ENCODE results near the gene MED27. TPM values are rescaled to one million over a fixed set of nuclear protein-coding genes. Genes with fewer than 3 reads are reported as not detected.

The MED27 gene
- total RNA-seq, 1 donor from 2014 or later: 15.7 TPM

DNA sequence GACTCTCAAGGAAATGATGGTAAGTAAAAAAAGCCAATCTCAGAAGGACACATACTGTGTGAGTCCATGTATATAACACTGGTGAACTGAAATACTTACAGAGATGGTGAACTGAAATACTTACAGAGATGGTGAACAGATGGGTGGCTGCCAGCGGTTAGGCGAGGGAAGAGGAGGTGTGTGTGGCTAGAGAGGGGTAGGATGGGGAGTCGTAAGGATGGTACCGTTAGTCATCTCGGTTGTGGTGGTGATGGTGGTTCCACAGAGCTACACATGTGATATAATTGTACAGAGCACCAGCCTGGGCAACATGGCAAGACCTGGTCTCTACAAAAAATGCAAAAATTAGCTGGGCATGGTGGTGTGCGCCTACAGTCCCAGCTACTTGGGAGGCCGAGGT lies 226.2 kb downstream of the MED27 start:
- H3K36me3 ChIP-seq: no peaks in the 10 kb centered on the region
- TF ChIP-seq, protein P1, sequence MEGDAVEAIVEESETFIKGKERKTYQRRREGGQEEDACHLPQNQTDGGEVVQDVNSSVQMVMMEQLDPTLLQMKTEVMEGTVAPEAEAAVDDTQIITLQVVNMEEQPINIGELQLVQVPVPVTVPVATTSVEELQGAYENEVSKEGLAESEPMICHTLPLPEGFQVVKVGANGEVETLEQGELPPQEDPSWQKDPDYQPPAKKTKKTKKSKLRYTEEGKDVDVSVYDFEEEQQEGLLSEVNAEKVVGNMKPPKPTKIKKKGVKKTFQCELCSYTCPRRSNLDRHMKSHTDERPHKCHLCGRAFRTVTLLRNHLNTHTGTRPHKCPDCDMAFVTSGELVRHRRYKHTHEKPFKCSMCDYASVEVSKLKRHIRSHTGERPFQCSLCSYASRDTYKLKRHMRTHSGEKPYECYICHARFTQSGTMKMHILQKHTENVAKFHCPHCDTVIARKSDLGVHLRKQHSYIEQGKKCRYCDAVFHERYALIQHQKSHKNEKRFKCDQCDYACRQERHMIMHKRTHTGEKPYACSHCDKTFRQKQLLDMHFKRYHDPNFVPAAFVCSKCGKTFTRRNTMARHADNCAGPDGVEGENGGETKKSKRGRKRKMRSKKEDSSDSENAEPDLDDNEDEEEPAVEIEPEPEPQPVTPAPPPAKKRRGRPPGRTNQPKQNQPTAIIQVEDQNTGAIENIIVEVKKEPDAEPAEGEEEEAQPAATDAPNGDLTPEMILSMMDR (IDR thresholded peaks at IDR 0.05): no peak
- intact Hi-C loops (cut with DNase I): no loop called here
- H3K27me3 ChIP-seq (ENCODE audit: low read depth): no peaks in the 10 kb centered on the region
- H3K27ac ChIP-seq: no peak overlapping the region
- H3K4me1 ChIP-seq: no peaks in the 10 kb centered on the region
- no peak overlapping the region for H3K4me3 ChIP-seq
- no peak for ATAC-seq
- DNase-seq: no peak
- H3K9me3 ChIP-seq: no peaks in the 10 kb centered on the region

DNA sequence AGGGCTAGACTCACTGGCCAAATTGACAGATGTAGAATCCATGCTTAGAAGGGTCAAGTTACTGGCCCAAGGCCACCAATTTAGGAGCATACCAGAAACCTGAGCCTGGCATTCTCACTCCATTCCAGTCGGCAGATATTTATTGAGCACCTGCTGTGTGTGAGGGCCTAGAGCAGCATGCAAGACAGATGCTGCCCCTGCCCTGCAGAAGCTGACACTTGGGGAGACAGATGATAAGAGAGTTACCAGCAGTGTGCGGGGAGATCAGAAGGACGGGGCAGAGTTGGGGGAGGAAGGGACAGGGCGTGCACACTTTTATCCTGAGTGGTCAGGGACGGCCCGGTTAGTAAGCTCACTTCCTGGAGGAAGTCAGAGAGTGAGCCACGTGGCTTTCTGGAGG lies 228.3 kb downstream of the MED27 start:
- no peaks in the 10 kb centered on the region for H3K9me3 ChIP-seq
- TF ChIP-seq, protein P1 (IDR thresholded peaks at IDR 0.05): no peak
- no peak overlapping the region for H3K27ac ChIP-seq
- intact Hi-C loops (cut with DNase I): no loop called here
- no peaks in the 10 kb centered on the region for H3K27me3 ChIP-seq (ENCODE audit: low read depth)
- H3K4me3 ChIP-seq: no peak overlapping the region
- no peaks in the 10 kb centered on the region for H3K4me1 ChIP-seq
- DNase-seq (no peak), ATAC-seq (no peak)
- H3K36me3 ChIP-seq: no peaks in the 10 kb centered on the region

DNA sequence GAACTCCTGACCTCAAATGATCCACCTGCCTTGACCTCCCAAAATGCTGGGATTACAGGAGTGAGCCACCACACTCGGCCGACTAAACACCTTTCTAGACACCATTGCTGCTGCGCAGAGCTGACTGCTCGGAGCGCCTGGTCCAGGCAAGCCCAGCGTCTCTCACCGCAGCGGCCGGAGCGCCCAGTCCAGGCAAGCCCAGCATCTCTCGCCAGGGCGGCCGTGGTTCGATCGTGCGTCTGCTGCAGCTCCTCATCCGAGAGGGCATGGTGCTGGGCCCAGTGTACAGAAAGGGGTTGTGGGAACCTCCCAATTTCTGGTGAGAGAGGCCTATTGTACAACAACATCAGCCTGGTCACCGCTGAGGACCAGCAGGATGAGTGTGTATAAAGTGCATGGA lies 230.3 kb downstream of the MED27 start:
- no peak overlapping the region for H3K27ac ChIP-seq
- intact Hi-C loops (cut with DNase I): no loop called here
- ATAC-seq: no peak

DNA sequence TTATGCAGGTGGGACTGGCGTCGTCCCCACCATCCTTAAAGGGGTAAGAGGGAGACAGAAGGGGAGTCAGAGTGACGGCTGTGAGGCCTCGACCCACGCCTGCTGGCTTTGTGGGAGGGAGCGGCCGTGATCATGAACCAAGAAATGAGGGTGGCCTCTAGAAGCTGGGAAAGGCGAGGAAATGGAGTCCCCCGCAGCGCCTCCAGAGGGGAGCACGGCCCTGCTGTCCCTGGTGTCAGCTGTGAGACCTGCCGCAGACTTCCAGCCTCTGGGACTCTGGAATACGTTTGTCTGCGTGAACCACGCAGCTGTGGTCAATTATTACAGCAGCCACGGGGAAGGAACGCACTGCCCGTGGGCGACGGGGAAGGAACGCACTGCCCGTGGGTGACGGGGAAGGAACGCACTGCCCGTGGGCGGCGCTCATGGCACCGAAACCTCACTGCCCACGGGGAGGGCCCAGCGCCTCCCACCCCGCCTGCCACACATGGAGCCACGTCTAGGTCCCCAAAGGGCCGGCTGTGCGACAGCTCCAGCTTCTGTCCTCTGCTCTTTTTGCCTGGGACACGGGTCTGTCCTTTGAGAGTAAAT lies 231.0 kb downstream of the MED27 start:
- Histone ChIP-seq H3K4me1 (no peaks in the 10 kb centered on the region), H3K27ac (no peak overlapping the region), H3K4me3 (no peak overlapping the region), H3K9me3 (no peaks in the 10 kb centered on the region), H3K27me3 (ENCODE audit: low read depth) (no peaks in the 10 kb centered on the region), H3K36me3 (no peaks in the 10 kb centered on the region)
- intact Hi-C loops (cut with DNase I): no loop called here
- ATAC-seq (no peak), DNase-seq (no peak)
- TF ChIP-seq, protein P1 (IDR thresholded peaks at IDR 0.05): no peak

More for the DNA sequence above, 230.3 kb downstream of the MED27 start:
- no peak for DNase-seq
- no peak overlapping the region for H3K4me3 ChIP-seq
- TF ChIP-seq, protein P1 (IDR thresholded peaks at IDR 0.05): no peak
- no peaks in the 10 kb centered on the region for H3K4me1 ChIP-seq
- no peaks in the 10 kb centered on the region for H3K27me3 ChIP-seq (ENCODE audit: low read depth)
- no peaks in the 10 kb centered on the region for H3K9me3 ChIP-seq
- H3K36me3 ChIP-seq: no peaks in the 10 kb centered on the region

DNA sequence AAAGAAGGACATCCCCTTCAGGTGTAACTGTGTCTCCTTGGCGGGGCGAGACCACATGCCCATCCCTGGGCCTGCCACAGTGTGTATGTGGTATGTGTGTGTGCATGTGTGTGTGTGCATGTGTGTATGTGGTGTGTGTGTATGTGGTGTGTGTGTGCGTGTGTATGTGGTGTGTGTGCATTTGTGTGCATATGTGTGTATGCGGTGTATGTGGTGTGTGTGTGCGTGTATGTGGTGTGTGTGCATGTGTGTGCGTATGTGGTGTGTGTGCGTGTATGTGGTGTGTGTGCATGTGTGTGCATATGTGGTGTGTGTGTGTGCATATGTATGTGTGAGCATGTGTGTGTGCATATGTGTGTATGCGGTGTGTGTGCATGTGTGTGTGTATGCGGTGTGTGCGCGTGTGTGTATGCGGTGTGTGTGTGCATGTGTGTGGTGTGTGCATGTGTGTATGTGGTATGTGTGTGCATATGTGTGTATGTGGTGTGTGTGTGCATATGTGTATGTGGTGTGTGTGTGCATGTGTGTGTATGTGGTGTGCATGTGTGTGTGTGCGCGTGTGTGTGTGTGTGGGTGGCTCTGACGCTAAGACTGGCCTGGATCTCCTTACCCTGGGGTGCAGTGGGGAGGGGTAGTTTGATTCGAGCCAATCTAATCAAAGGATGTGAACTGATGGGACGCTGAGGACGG lies 231.9 kb downstream of the MED27 start:
- intact Hi-C loops (cut with DNase I): no loop called here
- Histone ChIP-seq H3K4me3 (no peak overlapping the region), H3K9me3 (no peaks in the 10 kb centered on the region), H3K27ac (no peak overlapping the region), H3K36me3 (no peaks in the 10 kb centered on the region), H3K4me1 (no peaks in the 10 kb centered on the region), H3K27me3 (ENCODE audit: low read depth) (no peaks in the 10 kb centered on the region)
- no peak for DNase-seq
- TF ChIP-seq, protein P1 (IDR thresholded peaks at IDR 0.05): no peak
- peak in 1 of 2 donors; percentile 14 for ATAC-seq
